ENCODE measurements around the gene MED25.
A peak's percentile ranks its signal among the peaks of the same experiment; 100 is the strongest.

The MED25 gene

GRCh38 chr19:49875857-49876421, 57.9 kb downstream of the MED25 start:
- DNase-seq = peak; percentile 77

- DNase-seq = peak; percentile 98
Observed at GRCh38 chr19:49876422-49877019, 58.4 kb downstream of the MED25 start.

- peak; percentile 97 for DNase-seq
Observed at GRCh38 chr19:49877020-49877878, 59.2 kb downstream of the MED25 start, which contains the start of the genes AKT1S1 and TBC1D17. TSS of gene AKT1S1 (minus strand) at chr19:49877355. CDS start at chr19:49873295, 4,060 bp downstream. TSS of gene TBC1D17 (plus strand) at chr19:49877702. CDS start at chr19:49877724, 22 bp downstream.

GRCh38 chr19:49877879-49878743, 60.0 kb downstream of the MED25 start:
- DNase-seq = peak; percentile 100

- DNase-seq = no peak
Observed at GRCh38 chr19:49878744-49879070, 60.6 kb downstream of the MED25 start.

GRCh38 chr19:49879243-49879963, 61.3 kb downstream of the MED25 start:
- no peak for DNase-seq

- no peak for DNase-seq
Observed at GRCh38 chr19:49880162-49880869, 62.2 kb downstream of the MED25 start.

- DNase-seq = no peak
Observed at GRCh38 chr19:49881186-49881585, 63.1 kb downstream of the MED25 start.

- no peak for DNase-seq
Observed at GRCh38 chr19:49881672-49882394, 63.7 kb downstream of the MED25 start.

GRCh38 chr19:49882643-49883042, 64.6 kb downstream of the MED25 start:
- no peak for DNase-seq

GRCh38 chr19:49883094-49883493, 65.0 kb downstream of the MED25 start:
- DNase-seq = no peak

- DNase-seq = no peak
Observed at GRCh38 chr19:49884109-49884508, 66.0 kb downstream of the MED25 start.

GRCh38 chr19:49884760-49885159, 66.7 kb downstream of the MED25 start:
- no peak for DNase-seq

Data from stimulated activated CD8-positive, alpha-beta memory T cell treated with anti-CD3 and anti-CD28 coated beads, Interleukin-4, amount 100 ng/mL, for 48 hours (primary cell).